ENCODE results near the gene CST9L.

Gene CST9L

GRCh38 chr20:23564927-23565326 lies 3.4 kb downstream of the CST9L start:
- no peaks in the 10 kb centered on the region for H3K4me1 Mint-ChIP-seq
- peaks cover 20% of the 10 kb centered on the region for H3K9me3 Mint-ChIP-seq
- H3K36me3 Mint-ChIP-seq (ENCODE audit: low read depth): peaks cover 3% of the 10 kb centered on the region
- no peak for TF ChIP-seq CTCF (IDR thresholded peaks at IDR 0.05; ENCODE audit: unreplicated experiment in 3 of 3)
- no peak overlapping the region for H3K4me3 Mint-ChIP-seq
- H3K27me3 Mint-ChIP-seq (ENCODE audit: low read depth): no peaks in the 10 kb centered on the region
- H3K27ac Mint-ChIP-seq: no peak overlapping the region

GRCh38 chr20:23562721-23563342 lies 5.5 kb downstream of the CST9L start:
- Mint-ChIP-seq H3K4me1 (no peaks in the 10 kb centered on the region), H3K27ac (no peak overlapping the region), H3K27me3 (ENCODE audit: low read depth) (no peaks in the 10 kb centered on the region), H3K9me3 (peaks cover 30% of the 10 kb centered on the region), H3K36me3 (ENCODE audit: low read depth) (peaks cover 3% of the 10 kb centered on the region), H3K4me3 (no peak overlapping the region)
- TF ChIP-seq CTCF (IDR thresholded peaks at IDR 0.05; ENCODE audit: unreplicated experiment in 3 of 3): no peak

- H3K9me3 Mint-ChIP-seq: peaks cover 24% of the 10 kb centered on the region
- H3K4me1 Mint-ChIP-seq: no peaks in the 10 kb centered on the region
- no peak overlapping the region for H3K27ac Mint-ChIP-seq
- peaks cover 4% of the 10 kb centered on the region for H3K27me3 Mint-ChIP-seq (ENCODE audit: low read depth)
- no peak for TF ChIP-seq CTCF (IDR thresholded peaks at IDR 0.05; ENCODE audit: unreplicated experiment in 3 of 3)
- no peaks in the 10 kb centered on the region for H3K36me3 Mint-ChIP-seq (ENCODE audit: low read depth)
- H3K4me3 Mint-ChIP-seq: no peak overlapping the region
Observed at GRCh38 chr20:23554401-23554800, 13.9 kb downstream of the CST9L start.

- H3K9me3 Mint-ChIP-seq: peaks cover 6% of the 10 kb centered on the region
- H3K36me3 Mint-ChIP-seq (ENCODE audit: low read depth): no peaks in the 10 kb centered on the region
- no peaks in the 10 kb centered on the region for H3K4me1 Mint-ChIP-seq
- H3K4me3 Mint-ChIP-seq: no peak overlapping the region
- H3K27ac Mint-ChIP-seq: no peak overlapping the region
- H3K27me3 Mint-ChIP-seq (ENCODE audit: low read depth): peaks cover 4% of the 10 kb centered on the region
- TF ChIP-seq CTCF (IDR thresholded peaks at IDR 0.05; ENCODE audit: unreplicated experiment in 3 of 3): no peak
Observed at GRCh38 chr20:23551786-23552185, 16.5 kb downstream of the CST9L start.

GRCh38 chr20:23551383-23551782 lies 16.9 kb downstream of the CST9L start:
- TF ChIP-seq CTCF (IDR thresholded peaks at IDR 0.05; ENCODE audit: unreplicated experiment in 3 of 3): no peak
- Mint-ChIP-seq H3K36me3 (ENCODE audit: low read depth) (no peaks in the 10 kb centered on the region), H3K27me3 (ENCODE audit: low read depth) (peaks cover 4% of the 10 kb centered on the region), H3K4me1 (no peaks in the 10 kb centered on the region), H3K4me3 (no peak overlapping the region), H3K9me3 (peaks cover 6% of the 10 kb centered on the region), H3K27ac (no peak overlapping the region)

GRCh38 chr20:23550227-23550626 lies 18.1 kb downstream of the CST9L start:
- TF ChIP-seq CTCF (IDR thresholded peaks at IDR 0.05; ENCODE audit: unreplicated experiment in 3 of 3): no peak
- no peak overlapping the region for H3K4me3 Mint-ChIP-seq
- H3K27ac Mint-ChIP-seq: no peak overlapping the region
- no peaks in the 10 kb centered on the region for H3K9me3 Mint-ChIP-seq
- no peaks in the 10 kb centered on the region for H3K27me3 Mint-ChIP-seq (ENCODE audit: low read depth)
- no peaks in the 10 kb centered on the region for H3K36me3 Mint-ChIP-seq (ENCODE audit: low read depth)
- no peaks in the 10 kb centered on the region for H3K4me1 Mint-ChIP-seq
